ENCODE data around the gene UGT2B17. TPM values are rescaled to one million over a fixed set of nuclear protein-coding genes. Genes with fewer than 3 reads are reported as not detected.
"Not testable (repeated sequence)": the region's sequence is repeated elsewhere in the genome, so short reads cannot be mapped to it uniquely, and the experiment has no call there.

UGT2B17 gene
- total and polyA plus RNA-seq, 4 donors: 1.3 TPM; not detected in 3

- intact Hi-C loops (cut with DNase I): no loop called here
- WGBS, 2 donors: 96% methylated on average over 1 of the region's 1 CpG; no CpG with 5 or more reads in 1 of the 2 donors
- no peaks in the 10 kb centered on the region for H3K27me3 ChIP-seq (ENCODE audit: control insufficient read depth in 1 of 2, insufficient read depth in 2 of 2, low read length in 1 of 2)
- H3K4me1 ChIP-seq (ENCODE audit: control insufficient read depth in 1 of 2, insufficient read depth in 2 of 2, low read length in 2 of 2): no peaks in the 10 kb centered on the region
- H3K27ac ChIP-seq (ENCODE audit: low read depth in 1 of 2, low read length in 2 of 2): no peak overlapping the region
- H3K4me3 ChIP-seq (ENCODE audit: low read length in 2 of 2): no peak overlapping the region
- H3K36me3 ChIP-seq (ENCODE audit: control insufficient read depth in 1 of 2, insufficient read depth in 2 of 2, low read length in 1 of 2): no peaks in the 10 kb centered on the region
- H3K9me3 ChIP-seq (ENCODE audit: control insufficient read depth, low read length): no peaks in the 10 kb centered on the region
- ATAC-seq (ENCODE audit: low FRiP score) (no peak), DNase-seq (no peak)
Observed at GRCh38 chr4:68575081-68575480, 1.0 kb downstream of the UGT2B17 start.

GRCh38 chr4:68572653-68573170 is 3.4 kb downstream of the UGT2B17 start:
- no peaks in the 10 kb centered on the region for H3K36me3 ChIP-seq (ENCODE audit: control insufficient read depth in 1 of 2, insufficient read depth in 2 of 2, low read length in 1 of 2)
- ATAC-seq (ENCODE audit: low FRiP score) (no peak), DNase-seq (no peak)
- no peaks in the 10 kb centered on the region for H3K4me1 ChIP-seq (ENCODE audit: control insufficient read depth in 1 of 2, insufficient read depth in 2 of 2, low read length in 2 of 2)
- 84% methylated on average over 3 of the region's 3 CpGs; no CpG with 5 or more reads in 1 of the 2 donors for whole genome bisulfite sequencing, 2 donors
- no peaks in the 10 kb centered on the region for H3K9me3 ChIP-seq (ENCODE audit: control insufficient read depth, low read length)
- intact Hi-C loops (cut with DNase I): no loop called here
- H3K27me3 ChIP-seq (ENCODE audit: control insufficient read depth in 1 of 2, insufficient read depth in 2 of 2, low read length in 1 of 2): no peaks in the 10 kb centered on the region
- H3K27ac ChIP-seq (ENCODE audit: low read depth in 1 of 2, low read length in 2 of 2): no peak overlapping the region
- H3K4me3 ChIP-seq (ENCODE audit: low read length in 2 of 2): no peak overlapping the region

- ATAC-seq (ENCODE audit: low FRiP score) (no peak), DNase-seq (no peak)
- Histone ChIP-seq H3K9me3 (ENCODE audit: control insufficient read depth, low read length) (no peaks in the 10 kb centered on the region), H3K4me3 (ENCODE audit: low read length in 2 of 2) (no peak overlapping the region), H3K4me1 (ENCODE audit: control insufficient read depth in 1 of 2, insufficient read depth in 2 of 2, low read length in 2 of 2) (no peaks in the 10 kb centered on the region), H3K27me3 (ENCODE audit: control insufficient read depth in 1 of 2, insufficient read depth in 2 of 2, low read length in 1 of 2) (no peaks in the 10 kb centered on the region), H3K36me3 (ENCODE audit: control insufficient read depth in 1 of 2, insufficient read depth in 2 of 2, low read length in 1 of 2) (no peaks in the 10 kb centered on the region), H3K27ac (ENCODE audit: low read depth in 1 of 2, low read length in 2 of 2) (no peak overlapping the region)
- intact Hi-C loops (cut with DNase I): no loop called here
- WGBS, 2 donors: 77% methylated on average over 4 of the region's 4 CpGs; no CpG with 5 or more reads in 1 of the 2 donors
Observed at GRCh38 chr4:68570122-68570507, 6.0 kb downstream of the UGT2B17 start.

GRCh38 chr4:68569466-68570121 is 6.5 kb downstream of the UGT2B17 start:
- no peak for DNase-seq
- Histone ChIP-seq H3K4me1 (ENCODE audit: control insufficient read depth in 1 of 2, insufficient read depth in 2 of 2, low read length in 2 of 2) (no peaks in the 10 kb centered on the region), H3K27me3 (ENCODE audit: control insufficient read depth in 1 of 2, insufficient read depth in 2 of 2, low read length in 1 of 2) (no peaks in the 10 kb centered on the region), H3K4me3 (ENCODE audit: low read length in 2 of 2) (no peak overlapping the region), H3K9me3 (ENCODE audit: control insufficient read depth, low read length) (no peaks in the 10 kb centered on the region), H3K36me3 (ENCODE audit: control insufficient read depth in 1 of 2, insufficient read depth in 2 of 2, low read length in 1 of 2) (no peaks in the 10 kb centered on the region), H3K27ac (ENCODE audit: low read depth in 1 of 2, low read length in 2 of 2) (no peak overlapping the region)
- 94% methylated on average over 7 of the region's 7 CpGs; no CpG with 5 or more reads in 1 of the 2 donors for WGBS, 2 donors
- ATAC-seq (ENCODE audit: low FRiP score): no peak
- intact Hi-C loops (cut with DNase I): no loop called here

- H3K4me1 ChIP-seq (ENCODE audit: control insufficient read depth in 1 of 2, insufficient read depth in 2 of 2, low read length in 2 of 2); intact Hi-C loops (cut with DNase I); H3K36me3 ChIP-seq (ENCODE audit: control insufficient read depth in 1 of 2, insufficient read depth in 2 of 2, low read length in 1 of 2); H3K27me3 ChIP-seq (ENCODE audit: control insufficient read depth in 1 of 2, insufficient read depth in 2 of 2, low read length in 1 of 2); DNase-seq; H3K4me3 ChIP-seq (ENCODE audit: low read length in 2 of 2); ATAC-seq (ENCODE audit: low FRiP score); H3K27ac ChIP-seq (ENCODE audit: low read depth in 1 of 2, low read length in 2 of 2); H3K9me3 ChIP-seq (ENCODE audit: control insufficient read depth, low read length): not testable (repeated sequence)
- WGBS, 2 donors: 54 to 86% methylated on average over 1 of the region's 1 CpG
Observed at GRCh38 chr4:68569036-68569435, 7.1 kb downstream of the UGT2B17 start.

GRCh38 chr4:68568535-68568934 is 7.6 kb downstream of the UGT2B17 start:
- H3K4me3 ChIP-seq (ENCODE audit: low read length in 2 of 2); intact Hi-C loops (cut with DNase I); H3K36me3 ChIP-seq (ENCODE audit: control insufficient read depth in 1 of 2, insufficient read depth in 2 of 2, low read length in 1 of 2); H3K27ac ChIP-seq (ENCODE audit: low read depth in 1 of 2, low read length in 2 of 2); DNase-seq; H3K27me3 ChIP-seq (ENCODE audit: control insufficient read depth in 1 of 2, insufficient read depth in 2 of 2, low read length in 1 of 2); ATAC-seq (ENCODE audit: low FRiP score); H3K9me3 ChIP-seq (ENCODE audit: control insufficient read depth, low read length); H3K4me1 ChIP-seq (ENCODE audit: control insufficient read depth in 1 of 2, insufficient read depth in 2 of 2, low read length in 2 of 2): not testable (repeated sequence)
- 47% methylated on average over 4 of the region's 4 CpGs; no CpG with 5 or more reads in 1 of the 2 donors for WGBS, 2 donors

GRCh38 chr4:68566364-68566763 is 9.8 kb downstream of the UGT2B17 start:
- ATAC-seq (ENCODE audit: low FRiP score); H3K36me3 ChIP-seq (ENCODE audit: control insufficient read depth in 1 of 2, insufficient read depth in 2 of 2, low read length in 1 of 2); DNase-seq; intact Hi-C loops (cut with DNase I); H3K4me1 ChIP-seq (ENCODE audit: control insufficient read depth in 1 of 2, insufficient read depth in 2 of 2, low read length in 2 of 2); H3K27me3 ChIP-seq (ENCODE audit: control insufficient read depth in 1 of 2, insufficient read depth in 2 of 2, low read length in 1 of 2); H3K27ac ChIP-seq (ENCODE audit: low read depth in 1 of 2, low read length in 2 of 2); H3K9me3 ChIP-seq (ENCODE audit: control insufficient read depth, low read length); H3K4me3 ChIP-seq (ENCODE audit: low read length in 2 of 2): not testable (repeated sequence)
- WGBS, 2 donors: 54% methylated on average over 1 of the region's 1 CpG; no CpG with 5 or more reads in 1 of the 2 donors

- ATAC-seq (ENCODE audit: low FRiP score); H3K9me3 ChIP-seq (ENCODE audit: control insufficient read depth, low read length); H3K27me3 ChIP-seq (ENCODE audit: control insufficient read depth in 1 of 2, insufficient read depth in 2 of 2, low read length in 1 of 2); H3K4me3 ChIP-seq (ENCODE audit: low read length in 2 of 2); intact Hi-C loops (cut with DNase I); H3K36me3 ChIP-seq (ENCODE audit: control insufficient read depth in 1 of 2, insufficient read depth in 2 of 2, low read length in 1 of 2); H3K4me1 ChIP-seq (ENCODE audit: control insufficient read depth in 1 of 2, insufficient read depth in 2 of 2, low read length in 2 of 2); H3K27ac ChIP-seq (ENCODE audit: low read depth in 1 of 2, low read length in 2 of 2); DNase-seq: not testable (repeated sequence)
- WGBS, 2 donors: 96% methylated on average over 1 of the region's 1 CpG; no CpG with 5 or more reads in 1 of the 2 donors
Observed at GRCh38 chr4:68565082-68565481, 11.0 kb downstream of the UGT2B17 start.
